ENCODE results near the gene MAGEB17.

Gene MAGEB17

DNA sequence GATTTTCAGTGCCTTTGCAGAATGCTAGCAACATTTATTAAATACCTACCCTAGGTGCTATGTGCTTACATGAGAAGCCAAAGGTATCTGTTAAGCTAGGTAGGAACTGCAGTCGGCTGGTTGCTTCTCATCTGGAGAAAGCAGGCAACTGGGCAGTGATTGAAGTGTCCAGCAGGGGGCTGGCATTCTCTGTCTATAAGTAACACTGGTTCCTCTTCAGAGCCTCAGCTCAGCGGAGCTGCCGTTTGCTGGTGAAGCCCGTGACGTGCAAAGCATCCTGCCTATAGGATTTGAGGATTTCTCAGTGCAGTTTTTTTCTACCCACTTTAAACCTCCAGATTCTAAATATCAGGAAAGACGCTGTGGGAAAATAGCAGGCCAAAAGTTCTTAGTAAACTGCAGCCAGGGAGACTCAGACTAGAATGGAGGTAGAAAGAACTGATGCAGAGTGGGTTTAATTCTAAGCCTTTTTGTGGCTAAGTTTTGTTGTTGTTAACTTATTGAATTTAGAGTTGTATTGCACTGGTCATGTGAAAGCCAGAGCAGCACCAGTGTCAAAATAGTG, 44.0 kb upstream of the MAGEB17 start, which contains the start of gene GRPR:
GRPR (plus strand) TSS at position 344 of the 565 bp plus-strand sequence. CDS start 389 bp downstream, outside the sequence.
- H3K4me2 ChIP-seq (ENCODE audit: low read depth, low read length, poor library complexity, severe bottlenecking): peak within 1 kb of the TSS; percentile 27
- H3K9ac ChIP-seq (ENCODE audit: low read depth, low read length, poor library complexity, severe bottlenecking): no peak within 1 kb of the TSS
- H3K36me3 ChIP-seq (ENCODE audit: insufficient read depth, low read length): no peaks in the 10 kb centered on the region
- H2AFZ ChIP-seq (ENCODE audit: low read length): no peak within 1 kb of the TSS
- H3K79me2 ChIP-seq (ENCODE audit: insufficient read depth, low read length): no peaks in the 10 kb centered on the region
- TF ChIP-seq, protein P1, sequence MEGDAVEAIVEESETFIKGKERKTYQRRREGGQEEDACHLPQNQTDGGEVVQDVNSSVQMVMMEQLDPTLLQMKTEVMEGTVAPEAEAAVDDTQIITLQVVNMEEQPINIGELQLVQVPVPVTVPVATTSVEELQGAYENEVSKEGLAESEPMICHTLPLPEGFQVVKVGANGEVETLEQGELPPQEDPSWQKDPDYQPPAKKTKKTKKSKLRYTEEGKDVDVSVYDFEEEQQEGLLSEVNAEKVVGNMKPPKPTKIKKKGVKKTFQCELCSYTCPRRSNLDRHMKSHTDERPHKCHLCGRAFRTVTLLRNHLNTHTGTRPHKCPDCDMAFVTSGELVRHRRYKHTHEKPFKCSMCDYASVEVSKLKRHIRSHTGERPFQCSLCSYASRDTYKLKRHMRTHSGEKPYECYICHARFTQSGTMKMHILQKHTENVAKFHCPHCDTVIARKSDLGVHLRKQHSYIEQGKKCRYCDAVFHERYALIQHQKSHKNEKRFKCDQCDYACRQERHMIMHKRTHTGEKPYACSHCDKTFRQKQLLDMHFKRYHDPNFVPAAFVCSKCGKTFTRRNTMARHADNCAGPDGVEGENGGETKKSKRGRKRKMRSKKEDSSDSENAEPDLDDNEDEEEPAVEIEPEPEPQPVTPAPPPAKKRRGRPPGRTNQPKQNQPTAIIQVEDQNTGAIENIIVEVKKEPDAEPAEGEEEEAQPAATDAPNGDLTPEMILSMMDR (conservative IDR thresholded peaks at IDR 0.05; ENCODE audit: low read length): peak; percentile 67
- no peak for TF ChIP-seq EZH2phosphoT487 (IDR thresholded peaks at IDR 0.05; ENCODE audit: borderline replicate concordance)
- no peaks in the 10 kb centered on the region for H3K9me2 ChIP-seq (replicated peaks; ENCODE audit: low read depth, low read length)
- H3K4me3 ChIP-seq (ENCODE audit: low read length, poor library complexity, severe bottlenecking): no peak within 1 kb of the TSS
- no peaks in the 10 kb centered on the region for H3K27me3 ChIP-seq (ENCODE audit: insufficient read depth, low read length, poor library complexity, severe bottlenecking)
- H3F3A ChIP-seq (ENCODE audit: low read depth): no peaks in the 10 kb centered on the region
- no peaks in the 10 kb centered on the region for H3K4me1 ChIP-seq (ENCODE audit: insufficient read depth, low read length, poor library complexity, severe bottlenecking)
- H4K20me1 ChIP-seq (ENCODE audit: insufficient read depth, low read length, poor library complexity, severe bottlenecking): no peaks in the 10 kb centered on the region
- no peaks in the 10 kb centered on the region for H3K9me3 ChIP-seq (ENCODE audit: insufficient read depth, low read depth, low read length)

DNA sequence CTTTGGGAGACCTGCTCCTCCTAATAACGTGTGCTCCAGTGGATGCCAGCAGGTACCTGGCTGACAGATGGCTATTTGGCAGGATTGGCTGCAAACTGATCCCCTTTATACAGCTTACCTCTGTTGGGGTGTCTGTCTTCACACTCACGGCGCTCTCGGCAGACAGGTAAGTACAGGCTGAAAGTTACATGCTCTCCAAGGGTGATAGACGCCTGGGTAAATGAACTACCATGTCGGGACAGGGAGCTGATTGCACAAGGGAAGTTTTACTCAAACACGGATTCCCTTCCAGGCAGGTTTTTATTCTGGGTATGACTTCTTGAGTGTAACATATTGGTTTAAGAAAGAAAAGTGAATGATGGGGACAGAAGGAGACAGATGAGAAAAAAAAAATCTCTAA, 43.1 kb upstream of the MAGEB17 start:
- Histone ChIP-seq H2AFZ (ENCODE audit: low read length) (no peak overlapping the region), H3K36me3 (ENCODE audit: insufficient read depth, low read length) (no peaks in the 10 kb centered on the region), H3K4me2 (ENCODE audit: low read depth, low read length, poor library complexity, severe bottlenecking) (no peak overlapping the region), H3K79me2 (ENCODE audit: insufficient read depth, low read length) (no peaks in the 10 kb centered on the region), H3K9me2 (replicated peaks; ENCODE audit: low read depth, low read length) (no peaks in the 10 kb centered on the region), H3F3A (ENCODE audit: low read depth) (no peaks in the 10 kb centered on the region), H3K4me1 (ENCODE audit: insufficient read depth, low read length, poor library complexity, severe bottlenecking) (no peaks in the 10 kb centered on the region), H3K27me3 (ENCODE audit: insufficient read depth, low read length, poor library complexity, severe bottlenecking) (no peaks in the 10 kb centered on the region), H4K20me1 (ENCODE audit: insufficient read depth, low read length, poor library complexity, severe bottlenecking) (no peaks in the 10 kb centered on the region), H3K9ac (ENCODE audit: low read depth, low read length, poor library complexity, severe bottlenecking) (no peak overlapping the region), H3K4me3 (ENCODE audit: low read length, poor library complexity, severe bottlenecking) (no peak overlapping the region), H3K9me3 (ENCODE audit: insufficient read depth, low read depth, low read length) (no peaks in the 10 kb centered on the region)
- no peak for TF ChIP-seq EZH2phosphoT487 (IDR thresholded peaks at IDR 0.05; ENCODE audit: borderline replicate concordance)
- TF ChIP-seq, protein P1 (conservative IDR thresholded peaks at IDR 0.05; ENCODE audit: low read length): no peak

DNA sequence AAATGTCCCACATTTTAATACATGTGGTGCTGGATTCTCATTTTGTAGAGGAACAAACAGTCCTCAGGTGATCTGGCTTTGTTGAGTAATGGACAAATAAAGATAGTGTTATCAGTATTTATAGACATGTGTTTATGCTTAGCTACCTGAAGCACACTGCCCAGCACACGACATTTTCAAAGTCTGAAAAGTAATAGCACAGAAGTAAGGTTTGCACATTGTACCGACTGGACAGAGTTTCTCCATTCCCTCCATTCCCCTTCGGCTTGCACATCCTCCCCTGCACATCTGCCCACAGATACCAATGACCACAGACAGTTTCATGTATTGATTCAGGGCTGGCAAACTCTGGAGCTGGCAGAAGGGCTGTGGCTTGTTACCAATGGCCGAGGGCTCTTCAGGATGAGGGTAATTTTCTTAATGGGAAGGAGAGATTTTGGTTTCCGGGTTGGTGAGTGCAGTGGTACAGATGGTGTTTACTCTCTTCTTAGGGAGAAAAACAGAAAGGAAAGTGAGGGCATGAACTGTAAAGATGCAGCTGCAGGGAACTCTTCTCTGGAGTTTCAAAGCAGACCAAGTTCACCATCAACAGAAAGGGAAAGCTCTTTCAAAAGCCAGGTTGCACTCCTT, 41.6 kb upstream of the MAGEB17 start:
- TF ChIP-seq, protein P1 (conservative IDR thresholded peaks at IDR 0.05; ENCODE audit: low read length): no peak
- no peak for TF ChIP-seq EZH2phosphoT487 (IDR thresholded peaks at IDR 0.05; ENCODE audit: borderline replicate concordance)
- H2AFZ ChIP-seq (ENCODE audit: low read length): no peak overlapping the region
- no peak overlapping the region for H3K4me3 ChIP-seq (ENCODE audit: low read length, poor library complexity, severe bottlenecking)
- no peak overlapping the region for H3K9ac ChIP-seq (ENCODE audit: low read depth, low read length, poor library complexity, severe bottlenecking)
- no peaks in the 10 kb centered on the region for H3K9me3 ChIP-seq (ENCODE audit: insufficient read depth, low read depth, low read length)
- no peaks in the 10 kb centered on the region for H3K36me3 ChIP-seq (ENCODE audit: insufficient read depth, low read length)
- no peaks in the 10 kb centered on the region for H3K27me3 ChIP-seq (ENCODE audit: insufficient read depth, low read length, poor library complexity, severe bottlenecking)
- no peaks in the 10 kb centered on the region for H3K4me1 ChIP-seq (ENCODE audit: insufficient read depth, low read length, poor library complexity, severe bottlenecking)
- no peaks in the 10 kb centered on the region for H3K9me2 ChIP-seq (replicated peaks; ENCODE audit: low read depth, low read length)
- H3K4me2 ChIP-seq (ENCODE audit: low read depth, low read length, poor library complexity, severe bottlenecking): no peak overlapping the region
- H3K79me2 ChIP-seq (ENCODE audit: insufficient read depth, low read length): no peaks in the 10 kb centered on the region
- no peaks in the 10 kb centered on the region for H4K20me1 ChIP-seq (ENCODE audit: insufficient read depth, low read length, poor library complexity, severe bottlenecking)
- no peaks in the 10 kb centered on the region for H3F3A ChIP-seq (ENCODE audit: low read depth)

All from Loucy (cell line).